GM12878 (cell line): ENCODE measurements around the gene ITGBL1. TPM values are rescaled to one million over a fixed set of nuclear protein-coding genes. Genes with fewer than 3 reads are reported as not detected.

Source experiments
- ATAC-seq: fragments of 200-7000 bp; cut with Tn5 transposase; 3 replicates; pipeline ENCODE4 v1.9.1; 2020; ENCODE audit warnings: mild to moderate bottlenecking, moderate library complexity
- BruUV-seq: library from RNA; stranded (reverse); fragments of 400-500 nt; replicated peaks from 2 replicates; lab custom pipeline; 2021; lab: Mats Ljungman, UMichigan
- CTCF ChIA-PET: fragments of 300-600 bp; sonication (Branson Sonifier 250); formaldehyde crosslinking; extraction: SDS; loops from one replicate; lab custom pipeline; 2021; ENCODE audit warnings: inconsistent platforms; lab: Yijun Ruan, JAX
- POLR2A ChIA-PET: fragments of 350-600 bp; formaldehyde crosslinking; extraction: SDS; loops from one replicate; lab custom pipeline; 2021; ENCODE audit warnings: inconsistent platforms; lab: Charles Lee
- RAD21 ChIA-PET: fragments of 300-600 bp; sonication (Branson Sonifier 250); formaldehyde crosslinking; loops from one replicate; lab custom pipeline; 2023; ENCODE audit warnings: antibody characterized with exemption; ENCODE audit not compliant: unreplicated experiment; lab: Charles Lee
- SMC1A ChIA-PET: fragments of 300-600 bp; sonication (Branson Sonifier 250); formaldehyde crosslinking; loops from one replicate; lab custom pipeline; 2023; ENCODE audit not compliant: unreplicated experiment, uncharacterized antibody; lab: Charles Lee
- DNase-seq: peaks from one replicate; pipeline ENCODE4 v3.0.0-alpha.2; 2011; ENCODE audit warnings: low read depth, low spot score
- FAIRE-seq: peaks from 3 replicates; lab custom pipeline; 2011; peaks lifted over from hg19 to GRCh38; lab: Jason Lieb, UNC
- H2AFZ ChIP-seq: 2 replicates; pipeline ENCODE4 v1.6.0; 2011; ENCODE audit warnings: low read depth, low read length, control low read depth; ENCODE audit not compliant: control insufficient read depth
- H3K27ac ChIP-seq: 2 replicates; pipeline ENCODE4 v1.5.1; 2011; ENCODE audit warnings: control low read depth; ENCODE audit not compliant: control insufficient read depth, insufficient read depth
- H3K27me3 ChIP-seq, 2 experiments: replicated peaks in 1 of 2; 2 replicates each; pipeline versions ENCODE4 v1.6.0 to v1.6.1; 2011; ENCODE audit warnings: low read length in 1 of 2; ENCODE audit not compliant: control insufficient read depth in 2 of 2, insufficient read depth in 2 of 2
- H3K36me3 ChIP-seq, 2 experiments: 2 replicates each; pipeline ENCODE4 v1.5.1; 2011; ENCODE audit warnings: low read length in 1 of 2; ENCODE audit not compliant: control insufficient read depth in 2 of 2, insufficient read depth in 2 of 2
- H3K4me1 ChIP-seq: 2 replicates; pipeline ENCODE4 v1.6.1; 2011; ENCODE audit warnings: mild to moderate bottlenecking, low read length, moderate library complexity, mixed read lengths; ENCODE audit not compliant: control insufficient read depth, insufficient read depth
- H3K4me2 ChIP-seq: 2 replicates; pipeline ENCODE4 v1.6.0; 2011; ENCODE audit warnings: control low read depth; ENCODE audit not compliant: control insufficient read depth, insufficient read depth
- H3K4me3 ChIP-seq: fragments of 200-600 bp; sonication (generic); 2 replicates; pipeline ENCODE4 v1.5.1; 2016
- H3K79me2 ChIP-seq: 2 replicates; pipeline ENCODE4 v1.6.0; 2011; ENCODE audit warnings: low read length; ENCODE audit not compliant: control insufficient read depth, insufficient read depth
- H3K9ac ChIP-seq: 2 replicates; pipeline ENCODE4 v1.8.0; 2011; ENCODE audit warnings: low read length, control low read depth, mixed read lengths; ENCODE audit not compliant: control insufficient read depth, insufficient read depth
- H3K9me3 ChIP-seq: replicated peaks from 3 replicates; pipeline ENCODE4 v1.5.1; 2011; ENCODE audit warnings: mild to moderate bottlenecking, low read length; ENCODE audit not compliant: control insufficient read depth, insufficient read depth
- H4K20me1 ChIP-seq: 2 replicates; pipeline ENCODE4 v1.6.0; 2011; ENCODE audit not compliant: control insufficient read depth, insufficient read depth
- CREM ChIP-seq: IDR thresholded peaks from 2 replicates; pipeline ENCODE4 v1.6.1; 2014; ENCODE audit warnings: antibody characterized with exemption, low read depth
- FOS ChIP-seq: IDR thresholded peaks from 3 replicates; pipeline ENCODE4 v1.6.1; 2011; ENCODE audit warnings: borderline replicate concordance; ENCODE audit not compliant: insufficient read length; ENCODE audit errors: extremely low read depth
- FOXM1 ChIP-seq: IDR thresholded peaks from 2 replicates; pipeline ENCODE4 v1.6.1; 2012; ENCODE audit warnings: low read depth, mild to moderate bottlenecking, inconsistent platforms, low read length, moderate library complexity
- MLLT1 ChIP-seq: fragments of 450-650 bp; IDR thresholded peaks from 2 replicates; pipeline ENCODE4 v1.6.1; 2016; ENCODE audit warnings: mild to moderate bottlenecking
- SMAD1 ChIP-seq: fragments of 450-650 bp; IDR thresholded peaks from 2 replicates; pipeline ENCODE4 v1.6.1; 2018; ENCODE audit warnings: mild to moderate bottlenecking, low read depth; ENCODE audit not compliant: partially characterized antibody
- SMC3 ChIP-seq: IDR thresholded peaks from 2 replicates; pipeline ENCODE4 v1.6.1; 2011; ENCODE audit warnings: low read length, improper control_type of control experiment, borderline replicate concordance
- STAT3 ChIP-seq: IDR thresholded peaks from 2 replicates; pipeline ENCODE4 v1.6.1; 2011; ENCODE audit warnings: low read depth, low read length, improper control_type of control experiment
- WGBS: methylation state at CpG from one replicate; pipeline ENCODE4 v1.1.6; 2016; ENCODE audit warnings: low lambda C conversion rate; ENCODE audit not compliant: insufficient replicate concordance, insufficient coverage; ENCODE audit errors: missing lambda C conversion rate; 5-methylcytosine and 5-hydroxymethylcytosine counted together
- in situ Hi-C: fragments of 300-500 bp; cut with MboI; formaldehyde crosslinking; loops from 9 replicates; pipeline ENCODE4 v1.14.3; 2018; ENCODE audit warnings: mixed read lengths
- intact Hi-C: fragments of 100-400 bp; cut with micrococcal nuclease; formaldehyde crosslinking; loops from one replicate; pipeline ENCODE4 v1.14.2; 2022; ENCODE audit not compliant: unreplicated experiment
- polyA plus RNA-seq, 11 experiments: library from polyadenylated mRNA; depleted of rRNA in 4 of 11; unstranded in 6 of 11; stranded (reverse) in 5 of 11; fragments of >200 nt; fragmentation: Nextera tagmentation in 4 of 11; fragmentation: Illumina TruSeq in 1 of 11; extraction: Ambion mirVana in 4 of 11; extraction: Trizol in 1 of 11; gene quantifications; 1 replicate in 1 of 11; 2 replicates in 10 of 11; pipeline versions ENCODE4 v1.2.1 to v1.2.3, GENCODE V29; 2011 to 2016; ENCODE audit warnings: inconsistent platforms in 2 of 11, missing spikeins in 2 of 11, low read depth in 1 of 11
- total RNA-seq, 4 experiments: library from RNA; depleted of rRNA in 3 of 4; stranded (reverse); fragments of >200 nt in 3 of 4; fragmentation: Illumina TruSeq in 1 of 4; extraction: Trizol in 1 of 4; gene quantifications; 2 replicates each; pipeline versions ENCODE4 v1.2.1 to v1.2.3, GENCODE V29; 2013 to 2021
- TF ChIP-seq, protein P1 (sequence below): fragments of 450-650 bp; IDR thresholded peaks from 2 replicates; pipeline ENCODE4 v1.6.1; 2017; ENCODE audit warnings: mild to moderate bottlenecking

ITGBL1 gene
- total and polyA plus RNA-seq, 10 of the 15 experiments (the other 5 are each of a cell fraction or from before 2014, with no cell fraction given), result 0.17 to 2.8 (median 0.28) TPM; not detected in 3

GRCh38 chr13:101757446-101758039 lies 305.1 kb downstream of the ITGBL1 start (continued):
- peak; percentile 77; the same call in 1 of the 2 replicates for TF ChIP-seq SMC3

- in situ Hi-C loops, result no loop called here
- BruUV-seq, result no TSS peak
- CTCF ChIA-PET, result no interaction called here
Observed at GRCh38 chr13:101763191-101763590, 310.7 kb downstream of the ITGBL1 start.

More at GRCh38 chr13:101763191-101763590, 310.7 kb downstream of the ITGBL1 start:
- TF ChIP-seq STAT3, result no peak
- no peak for TF ChIP-seq FOS
- TF ChIP-seq CREM, result no peak
- TF ChIP-seq SMAD1, result no peak
- TF ChIP-seq FOXM1, result no peak
- TF ChIP-seq MLLT1, result no peak
- TF ChIP-seq, protein P1, sequence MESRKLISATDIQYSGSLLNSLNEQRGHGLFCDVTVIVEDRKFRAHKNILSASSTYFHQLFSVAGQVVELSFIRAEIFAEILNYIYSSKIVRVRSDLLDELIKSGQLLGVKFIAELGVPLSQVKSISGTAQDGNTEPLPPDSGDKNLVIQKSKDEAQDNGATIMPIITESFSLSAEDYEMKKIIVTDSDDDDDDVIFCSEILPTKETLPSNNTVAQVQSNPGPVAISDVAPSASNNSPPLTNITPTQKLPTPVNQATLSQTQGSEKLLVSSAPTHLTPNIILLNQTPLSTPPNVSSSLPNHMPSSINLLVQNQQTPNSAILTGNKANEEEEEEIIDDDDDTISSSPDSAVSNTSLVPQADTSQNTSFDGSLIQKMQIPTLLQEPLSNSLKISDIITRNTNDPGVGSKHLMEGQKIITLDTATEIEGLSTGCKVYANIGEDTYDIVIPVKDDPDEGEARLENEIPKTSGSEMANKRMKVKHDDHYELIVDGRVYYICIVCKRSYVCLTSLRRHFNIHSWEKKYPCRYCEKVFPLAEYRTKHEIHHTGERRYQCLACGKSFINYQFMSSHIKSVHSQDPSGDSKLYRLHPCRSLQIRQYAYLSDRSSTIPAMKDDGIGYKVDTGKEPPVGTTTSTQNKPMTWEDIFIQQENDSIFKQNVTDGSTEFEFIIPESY, result no peak
- no peaks in the 10 kb centered on the region for H4K20me1 ChIP-seq
- H3K4me2 ChIP-seq, result no peak overlapping the region
- no peak overlapping the region for H2AFZ ChIP-seq
- H3K79me2 ChIP-seq, result no peaks in the 10 kb centered on the region
- 0% methylated on average over 1 of the region's 1 CpG for WGBS
- ChIA-PET POLR2A (no interaction called here), RAD21 (no interaction called here), SMC1A (interaction anchor here (1.3 kb wide), 1 partner anchor 248 kb away, joined by 3 read pairs; no protein-coding TSS in a partner anchor)
- intact Hi-C loops, result no loop called here
- no peaks in the 10 kb centered on the region for H3K36me3 ChIP-seq
- no peak for ATAC-seq
- no peaks in the 10 kb centered on the region for H3K9me3 ChIP-seq
- FAIRE-seq, result no peak
- H3K27me3 ChIP-seq, result no peaks in the 10 kb centered on the region; a peak in 1 of 4 replicates
- no peaks in the 10 kb centered on the region for H3K4me1 ChIP-seq
- H3K9ac ChIP-seq, result no peak overlapping the region
- no peak for DNase-seq
- H3K4me3 ChIP-seq, result no peak overlapping the region
- H3K27ac ChIP-seq, result no peak overlapping the region

Other genes with a start within 250 kb of the ITGBL1 start
- not detected in 2 replicates for gene NALCN, start 36.2 kb upstream of the ITGBL1 start, total RNA-seq (2014; rRNA removed)
- gene NALCN, start 36.2 kb upstream of the ITGBL1 start, total RNA-seq (2014; rRNA removed; fragmentation: Illumina TruSeq; extraction: Trizol), result not detected in 2 replicates
- 0.05 TPM in 1 of 2 replicates, not detected in the other for gene NALCN, start 36.2 kb upstream of the ITGBL1 start, total RNA-seq (2021)
- not detected in 2 replicates for gene NALCN, start 36.2 kb upstream of the ITGBL1 start, polyA plus RNA-seq (2011; rRNA removed)
- not detected in 2 replicates for gene NALCN, start 36.2 kb upstream of the ITGBL1 start, polyA plus RNA-seq (2014; fragmentation: Illumina TruSeq; extraction: Trizol)
- under 1 TPM in 1 of 2 experiments, not detected in 1; under 0.01 TPM for gene NALCN, start 36.2 kb upstream of the ITGBL1 start, polyA plus RNA-seq (2014; fragmentation: Nextera tagmentation; extraction: Ambion mirVana)
- gene NALCN, start 36.2 kb upstream of the ITGBL1 start, polyA plus RNA-seq (2014; rRNA removed), result 0.04 TPM in 1 of 2 replicates, not detected in the other
- gene NALCN, start 36.2 kb upstream of the ITGBL1 start, polyA plus RNA-seq (2016; fragmentation: Nextera tagmentation; extraction: Ambion mirVana), result not detected